DND-41 (cell line): ENCODE data around the gene LYSMD3.

Experiments
- CTCF ChIP-seq: IDR thresholded peaks from 2 replicates; pipeline ENCODE4 v1.5.1; 2012; ENCODE audit warnings: borderline replicate concordance, low read length, moderate library complexity, mild to moderate bottlenecking; ENCODE audit not compliant: poor library complexity, severe bottlenecking; ENCODE audit errors: extremely low read depth
- EZH2 ChIP-seq: IDR thresholded peaks from 3 replicates; pipeline ENCODE4 v1.6.1; 2012; ENCODE audit warnings: borderline replicate concordance, low read depth, mild to moderate bottlenecking, moderate library complexity, low read length, inconsistent platforms; ENCODE audit not compliant: severe bottlenecking

- TF ChIP-seq EZH2 (no peak), CTCF (no peak)
These were observed 18.7 kb upstream of the LYSMD3 start for GRCh38 chr5:90548069-90548593.
